D721Med (cell line): ENCODE data around the gene VCPKMT.

Source experiments
- DNase-seq: peaks from one replicate; pipeline ENCODE4 v3.0.0; 2011; ENCODE audit warnings: low spot score; ENCODE audit not compliant: insufficient read length
- FAIRE-seq: peaks from 2 replicates; lab custom pipeline; 2011; peaks lifted over from hg19 to GRCh38; lab: Jason Lieb, UNC
- TF ChIP-seq, protein P1 (sequence below): IDR thresholded peaks from 2 replicates; pipeline ENCODE4 v1.5.1; 2012; ENCODE audit warnings: mild to moderate bottlenecking, control low read depth; ENCODE audit not compliant: insufficient read depth; ENCODE audit errors: missing control alignments

Gene VCPKMT

GRCh38 chr14:50093496-50093895 is 22.9 kb downstream of the VCPKMT start:
- no peak for FAIRE-seq

GRCh38 chr14:50092006-50092555 is 24.3 kb downstream of the VCPKMT start:
- DNase-seq (no peak), FAIRE-seq (no peak)
- TF ChIP-seq, protein P1, sequence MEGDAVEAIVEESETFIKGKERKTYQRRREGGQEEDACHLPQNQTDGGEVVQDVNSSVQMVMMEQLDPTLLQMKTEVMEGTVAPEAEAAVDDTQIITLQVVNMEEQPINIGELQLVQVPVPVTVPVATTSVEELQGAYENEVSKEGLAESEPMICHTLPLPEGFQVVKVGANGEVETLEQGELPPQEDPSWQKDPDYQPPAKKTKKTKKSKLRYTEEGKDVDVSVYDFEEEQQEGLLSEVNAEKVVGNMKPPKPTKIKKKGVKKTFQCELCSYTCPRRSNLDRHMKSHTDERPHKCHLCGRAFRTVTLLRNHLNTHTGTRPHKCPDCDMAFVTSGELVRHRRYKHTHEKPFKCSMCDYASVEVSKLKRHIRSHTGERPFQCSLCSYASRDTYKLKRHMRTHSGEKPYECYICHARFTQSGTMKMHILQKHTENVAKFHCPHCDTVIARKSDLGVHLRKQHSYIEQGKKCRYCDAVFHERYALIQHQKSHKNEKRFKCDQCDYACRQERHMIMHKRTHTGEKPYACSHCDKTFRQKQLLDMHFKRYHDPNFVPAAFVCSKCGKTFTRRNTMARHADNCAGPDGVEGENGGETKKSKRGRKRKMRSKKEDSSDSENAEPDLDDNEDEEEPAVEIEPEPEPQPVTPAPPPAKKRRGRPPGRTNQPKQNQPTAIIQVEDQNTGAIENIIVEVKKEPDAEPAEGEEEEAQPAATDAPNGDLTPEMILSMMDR: no peak

More at GRCh38 chr14:50093496-50093895, 22.9 kb downstream of the VCPKMT start:
- DNase-seq: peak; percentile 32
- TF ChIP-seq, protein P1: no peak

- DNase-seq (no peak), FAIRE-seq (no peak)
- TF ChIP-seq, protein P1: no peak
Observed at GRCh38 chr14:50091240-50091913, 25.0 kb downstream of the VCPKMT start.

GRCh38 chr14:50089208-50089607 is 27.2 kb downstream of the VCPKMT start:
- no peak for FAIRE-seq
- TF ChIP-seq, protein P1: no peak
- no peak for DNase-seq

- FAIRE-seq: no peak
- TF ChIP-seq, protein P1: no peak
- no peak for DNase-seq
Observed at GRCh38 chr14:50088731-50089130, 27.6 kb downstream of the VCPKMT start.

GRCh38 chr14:50088117-50088515 is 28.3 kb downstream of the VCPKMT start:
- TF ChIP-seq, protein P1: no peak
- FAIRE-seq (no peak), DNase-seq (no peak)
